Measurements from ENCODE around the gene NT5C2. TPM values are rescaled to one million over a fixed set of nuclear protein-coding genes. Genes with fewer than 3 reads are reported as not detected.

NT5C2 gene
- polyA plus RNA-seq, 1 donor (not counting 4 experiments of a cell fraction or from before 2014, with no cell fraction given) = 88.6 TPM

Other genes with a start within 250 kb of the NT5C2 start
- 0.04 to 0.11 TPM (median 0.05 TPM) in 3 replicates for gene RPEL1, start 52.6 kb upstream of the NT5C2 start, polyA plus RNA-seq
- gene INA, start 83.9 kb upstream of the NT5C2 start, polyA plus RNA-seq = 3.4 to 4.6 TPM (median 4.2 TPM) in 3 replicates
- gene PCGF6, start 157.9 kb upstream of the NT5C2 start, polyA plus RNA-seq = 4.6 to 11.1 TPM (median 7.5 TPM) in 3 replicates
- 2.4 to 4.4 TPM (median 2.8 TPM) in 3 replicates for gene TAF5, start 174.7 kb upstream of the NT5C2 start, polyA plus RNA-seq
- 364 to 745 TPM (median 575 TPM) in 3 replicates for gene ATP5MK, start 203.2 kb upstream of the NT5C2 start, polyA plus RNA-seq
- 28.6 to 39.4 TPM (median 32.1 TPM) in 3 replicates for gene PDCD11, start 203.4 kb upstream of the NT5C2 start, polyA plus RNA-seq

Data from keratinocyte (primary cell).